RPMI7951 (cell line): ENCODE data around the gene NSMF. TPM values are rescaled to one million over a fixed set of nuclear protein-coding genes. Genes with fewer than 3 reads are reported as not detected.
"Not testable (repeated sequence)": the region's sequence is repeated elsewhere in the genome, so short reads cannot be mapped to it uniquely, and the experiment has no call there.

Experiments used
- DNase-seq: peaks from one replicate; pipeline ENCODE4 v3.0.0-alpha.2; 2012; ENCODE audit warnings: low read depth
- total RNA-seq: library from RNA; depleted of rRNA; stranded (reverse); fragments of >200 nt; shearing (Covaris generic); gene quantifications from 2 replicates; pipeline ENCODE4 v1.2.3, GENCODE V29; 2014

Gene NSMF
- total RNA-seq, 1 experiment from 2014 or later, result 11.9 TPM

GRCh38 chr9:137458194-137459151, 661 bp downstream of the NSMF start:
- DNase-seq, result peak; percentile 13

GRCh38 chr9:137457406-137458193, 1.5 kb downstream of the NSMF start:
- DNase-seq, result no peak

GRCh38 chr9:137456864-137457405, 2.2 kb downstream of the NSMF start:
- no peak for DNase-seq

GRCh38 chr9:137456061-137456863, 2.9 kb downstream of the NSMF start:
- DNase-seq, result no peak

- DNase-seq, result no peak
These were observed 3.7 kb downstream of the NSMF start for GRCh38 chr9:137455359-137455991.

GRCh38 chr9:137454597-137455358, 4.4 kb downstream of the NSMF start:
- no peak for DNase-seq

GRCh38 chr9:137454145-137454596, 5.0 kb downstream of the NSMF start:
- no peak for DNase-seq

- DNase-seq, result no peak
These were observed 5.5 kb downstream of the NSMF start for GRCh38 chr9:137453643-137454081.

GRCh38 chr9:137452761-137453642, 6.1 kb downstream of the NSMF start:
- no peak for DNase-seq

GRCh38 chr9:137452006-137452760, 7.0 kb downstream of the NSMF start:
- no peak for DNase-seq

- not testable (repeated sequence) for DNase-seq
These were observed 7.7 kb downstream of the NSMF start for GRCh38 chr9:137451264-137452005.

GRCh38 chr9:137450539-137451222, 8.5 kb downstream of the NSMF start:
- not testable (repeated sequence) for DNase-seq

- no peak for DNase-seq
These were observed 9.1 kb downstream of the NSMF start for GRCh38 chr9:137449931-137450538.

GRCh38 chr9:137449081-137449844, 9.9 kb downstream of the NSMF start:
- DNase-seq, result no peak

- DNase-seq, result no peak
These were observed 10.6 kb downstream of the NSMF start for GRCh38 chr9:137448602-137448962.
